Renal pelvis (tissue), 4 donors: ENCODE results near the gene LRRC45. TPM values are rescaled to one million over a fixed set of nuclear protein-coding genes. Genes with fewer than 3 reads are reported as not detected.
A peak's percentile ranks its signal among the peaks of the same experiment; 100 is the strongest.

Experiments
- DNase-seq: peaks from one replicate; pipeline ENCODE4 v3.0.0-alpha.2; 2013
- polyA plus RNA-seq, 3 donors: library from polyadenylated mRNA; unstranded; fragments of 120-200 nt; gene quantifications; one replicate each; pipeline ENCODE4 v1.2.1, GENCODE V29; 2013; ENCODE audit not compliant: insufficient read length in 3 of 3

Gene LRRC45
- polyA plus RNA-seq, 3 donors, result 15.8 to 18.1 (median 16.6) TPM

- no peak for DNase-seq
These were observed 26.4 kb downstream of the LRRC45 start for GRCh38 chr17:82049521-82049971.

- DNase-seq, result no peak
These were observed 27.2 kb downstream of the LRRC45 start for GRCh38 chr17:82050152-82050760.

GRCh38 chr17:82050761-82051641 lies 27.9 kb downstream of the LRRC45 start:
- DNase-seq, result no peak

- DNase-seq, result peak; percentile 67
These were observed 28.9 kb downstream of the LRRC45 start, which contains the start of the genes GPS1 and RFNG for GRCh38 chr17:82051776-82052637. GPS1 (plus strand) TSS chr17:82051898; CDS start chr17:82051932, 34 bp downstream. RFNG (minus strand) TSS chr17:82051811; CDS start chr17:82051766, 45 bp downstream.

DNA sequence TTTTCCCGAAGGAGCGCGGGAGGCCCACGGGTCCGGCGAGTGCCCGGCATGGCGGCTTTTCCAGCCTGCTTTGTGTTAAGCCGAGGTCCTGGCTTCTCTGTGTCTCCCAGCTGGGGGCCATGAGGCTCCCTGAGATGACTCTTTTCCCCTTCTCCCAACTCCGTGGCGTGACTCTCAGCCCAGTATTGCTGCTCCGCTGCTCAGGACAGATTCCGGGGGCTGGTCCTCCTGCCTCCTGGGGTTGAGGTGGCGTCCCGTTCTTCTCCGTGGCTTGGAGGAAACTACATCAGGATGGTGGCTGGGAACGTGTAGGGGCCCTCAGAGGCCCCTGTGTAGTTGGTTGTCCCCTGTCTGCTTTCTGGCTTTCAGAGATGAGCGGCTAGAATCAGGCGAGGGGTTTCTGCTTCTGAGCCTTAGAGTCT lies 29.5 kb downstream of the LRRC45 start:
- DNase-seq, result no peak

GRCh38 chr17:82053130-82053529 lies 30.0 kb downstream of the LRRC45 start:
- DNase-seq, result no peak

GRCh38 chr17:82053556-82054263 lies 30.6 kb downstream of the LRRC45 start:
- no peak for DNase-seq

GRCh38 chr17:82054351-82055022 lies 31.4 kb downstream of the LRRC45 start:
- DNase-seq, result no peak

DNA sequence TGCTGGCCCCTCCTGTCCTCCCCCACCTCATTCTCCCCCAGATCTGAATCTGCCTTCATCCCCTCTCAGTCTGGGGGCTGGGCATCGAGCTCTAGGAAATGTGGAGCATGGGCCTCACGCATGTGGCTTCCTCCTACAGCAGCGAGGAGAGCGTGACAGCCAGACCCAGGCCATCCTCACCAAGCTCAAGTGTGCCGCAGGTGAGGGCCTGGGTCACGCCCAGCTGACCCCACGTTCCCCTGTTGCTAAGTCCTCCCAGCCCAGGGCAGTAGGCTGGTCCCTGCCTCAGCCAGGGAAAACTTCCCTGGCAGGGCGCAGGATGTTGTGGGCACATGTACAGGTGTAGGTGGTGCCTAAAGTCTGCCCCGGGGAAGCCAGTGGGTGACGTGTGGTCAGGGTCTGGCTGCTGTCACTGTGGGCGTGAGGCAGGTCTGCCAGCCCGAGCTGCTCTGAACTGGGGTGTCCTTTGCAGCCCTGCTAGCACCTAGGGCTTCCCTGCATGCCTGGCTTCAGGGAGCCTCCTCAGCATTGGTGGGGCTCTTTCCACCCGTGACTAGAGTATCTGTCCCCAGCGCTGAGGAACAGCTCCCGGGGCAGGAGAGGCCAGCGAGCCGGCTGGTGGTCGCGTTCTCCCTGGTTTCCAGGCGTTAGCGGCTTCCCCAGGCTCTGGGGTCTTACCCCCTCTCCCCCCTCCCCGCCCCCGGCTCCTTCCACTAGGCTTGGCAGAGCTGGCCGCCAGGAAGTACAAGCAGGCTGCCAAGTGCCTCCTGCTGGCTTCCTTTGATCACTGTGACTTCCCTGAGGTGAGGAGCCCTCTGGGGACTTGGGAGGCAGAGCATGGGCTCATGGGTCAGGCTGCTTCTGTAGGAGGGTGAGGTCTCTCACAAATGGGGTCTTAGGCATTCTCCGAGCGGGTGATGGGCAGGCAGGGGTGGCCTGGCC lies 32.2 kb downstream of the LRRC45 start:
- no peak for DNase-seq

DNA sequence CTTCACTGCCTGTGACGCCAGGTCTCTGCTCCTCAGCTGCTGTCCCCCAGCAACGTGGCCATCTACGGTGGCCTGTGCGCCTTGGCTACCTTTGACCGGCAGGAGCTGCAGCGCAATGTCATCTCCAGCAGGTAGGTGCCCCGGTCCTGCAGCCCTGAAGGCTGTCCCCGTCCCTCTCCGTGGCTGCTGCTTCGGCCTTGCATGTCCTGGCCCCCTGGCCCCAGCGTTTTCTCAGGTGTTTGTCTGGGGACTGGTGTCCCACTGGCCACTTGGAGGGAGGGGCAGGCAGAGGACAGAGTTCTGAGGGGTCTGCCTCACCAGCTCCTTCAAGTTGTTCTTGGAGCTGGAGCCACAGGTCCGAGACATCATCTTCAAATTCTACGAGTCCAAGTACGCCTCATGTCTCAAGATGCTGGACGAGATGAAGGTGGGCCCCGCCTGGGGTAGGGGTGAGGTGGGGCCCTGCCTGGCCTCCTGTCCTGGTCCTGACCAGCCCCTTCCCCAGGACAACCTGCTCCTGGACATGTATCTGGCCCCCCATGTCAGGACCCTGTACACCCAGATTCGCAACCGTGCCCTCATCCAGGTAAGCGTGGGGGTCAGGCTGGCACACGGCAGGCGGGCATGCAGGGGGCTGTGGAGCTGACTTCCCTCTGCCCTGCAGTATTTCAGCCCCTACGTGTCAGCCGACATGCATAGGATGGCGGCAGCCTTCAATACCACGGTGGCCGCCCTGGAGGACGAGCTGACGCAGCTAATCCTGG lies 33.0 kb downstream of the LRRC45 start:
- no peak for DNase-seq

GRCh38 chr17:82056729-82057621 lies 33.9 kb downstream of the LRRC45 start:
- DNase-seq, result no peak

DNA sequence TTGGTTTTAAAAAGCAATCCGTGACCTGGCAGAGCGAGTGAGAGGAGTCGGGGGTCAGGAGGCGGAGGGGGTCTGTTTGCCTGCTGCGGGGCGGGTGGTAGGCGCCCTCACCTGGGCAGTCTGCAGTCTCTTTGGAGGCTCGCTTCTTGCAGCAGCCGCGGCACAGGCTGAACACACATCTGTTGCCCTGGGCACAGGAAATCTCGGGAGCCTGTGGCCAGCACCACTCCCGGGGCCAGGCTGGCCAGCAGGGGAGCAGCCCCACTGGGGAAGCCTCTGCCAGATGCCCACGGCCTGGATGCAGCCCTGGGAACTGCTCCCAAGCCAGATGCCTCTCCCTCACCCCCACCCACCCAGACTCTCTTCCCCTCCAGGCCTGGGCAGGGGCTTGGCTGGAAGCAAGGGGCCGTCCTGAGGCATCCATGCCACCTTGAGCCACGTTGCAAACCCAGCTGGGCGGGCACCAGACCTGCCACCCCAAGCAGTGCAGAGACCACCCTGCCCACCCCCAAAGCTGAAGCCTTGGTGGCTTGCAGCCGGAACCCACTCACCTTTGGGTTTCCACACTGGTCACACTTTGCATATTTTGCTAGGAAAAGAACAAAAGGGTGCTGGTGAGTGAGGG lies 35.2 kb downstream of the LRRC45 start:
- DNase-seq, result no peak

GRCh38 chr17:82058855-82059249 lies 35.7 kb downstream of the LRRC45 start:
- DNase-seq, result no peak

- DNase-seq, result no peak
These were observed 36.3 kb downstream of the LRRC45 start for GRCh38 chr17:82059272-82060000.

- no peak for DNase-seq
These were observed 36.9 kb downstream of the LRRC45 start for GRCh38 chr17:82060001-82060380.

- DNase-seq, result no peak
These were observed 37.5 kb downstream of the LRRC45 start for GRCh38 chr17:82060614-82061013.
